MG63 (cell line): ENCODE results near the gene SPATA32. TPM values are rescaled to one million over a fixed set of nuclear protein-coding genes. Genes with fewer than 3 reads are reported as not detected.
A peak's percentile ranks its signal among the peaks of the same experiment; 100 is the strongest.
"Not testable (repeated sequence)": the region's sequence is repeated elsewhere in the genome, so short reads cannot be mapped to it uniquely, and the experiment has no call there.

Experiments
- DNase-seq: peaks from one replicate; pipeline ENCODE4 v3.0.0-alpha.2; 2020
- H3K27me3 ChIP-seq: fragments of 250-450 bp; sonication (Bioruptor Pico); 2 replicates; pipeline ENCODE4 v1.5.1; 2020; ENCODE audit warnings: mild to moderate bottlenecking, moderate library complexity
- H3K36me3 ChIP-seq: fragments of 250-450 bp; sonication (Bioruptor Pico); 2 replicates; pipeline ENCODE4 v1.5.1; 2020; ENCODE audit warnings: mild to moderate bottlenecking, moderate library complexity
- H3K4me3 ChIP-seq: fragments of 250-450 bp; sonication (Bioruptor Pico); 2 replicates; pipeline ENCODE4 v1.5.1; 2020; ENCODE audit warnings: mild to moderate bottlenecking, moderate library complexity
- H3K9me3 ChIP-seq: fragments of 250-450 bp; sonication (Bioruptor Pico); 2 replicates; pipeline ENCODE4 v1.5.1; 2020; ENCODE audit warnings: mild to moderate bottlenecking, moderate library complexity
- total RNA-seq: library from RNA; depleted of rRNA; stranded (reverse); fragments of >200 nt; shearing (Covaris generic); gene quantifications from 2 replicates; pipeline ENCODE4 v1.2.3, GENCODE V29; 2014; ENCODE audit warnings: low replicate concordance; rRNA removed

The SPATA32 gene, protein sequence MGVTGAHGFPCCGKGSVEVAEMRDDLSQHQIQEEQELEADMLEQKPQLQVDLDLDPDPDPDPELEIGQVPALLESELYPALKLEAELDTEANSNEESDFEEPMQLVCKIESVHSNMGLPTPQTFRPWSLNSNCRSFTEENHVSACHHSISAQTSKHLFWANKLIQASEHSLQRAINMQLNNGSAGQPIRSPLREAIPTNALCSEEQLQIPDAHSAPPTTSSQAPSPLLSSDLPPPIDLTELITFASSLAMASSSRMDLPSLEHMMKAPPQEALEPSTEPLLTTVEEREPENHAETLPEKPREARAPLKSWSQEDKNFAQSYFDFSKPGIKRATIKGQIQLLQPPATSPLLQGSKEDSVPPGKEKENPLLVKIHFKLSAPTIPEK
- not detected in 2 replicates for total RNA-seq

DNA sequence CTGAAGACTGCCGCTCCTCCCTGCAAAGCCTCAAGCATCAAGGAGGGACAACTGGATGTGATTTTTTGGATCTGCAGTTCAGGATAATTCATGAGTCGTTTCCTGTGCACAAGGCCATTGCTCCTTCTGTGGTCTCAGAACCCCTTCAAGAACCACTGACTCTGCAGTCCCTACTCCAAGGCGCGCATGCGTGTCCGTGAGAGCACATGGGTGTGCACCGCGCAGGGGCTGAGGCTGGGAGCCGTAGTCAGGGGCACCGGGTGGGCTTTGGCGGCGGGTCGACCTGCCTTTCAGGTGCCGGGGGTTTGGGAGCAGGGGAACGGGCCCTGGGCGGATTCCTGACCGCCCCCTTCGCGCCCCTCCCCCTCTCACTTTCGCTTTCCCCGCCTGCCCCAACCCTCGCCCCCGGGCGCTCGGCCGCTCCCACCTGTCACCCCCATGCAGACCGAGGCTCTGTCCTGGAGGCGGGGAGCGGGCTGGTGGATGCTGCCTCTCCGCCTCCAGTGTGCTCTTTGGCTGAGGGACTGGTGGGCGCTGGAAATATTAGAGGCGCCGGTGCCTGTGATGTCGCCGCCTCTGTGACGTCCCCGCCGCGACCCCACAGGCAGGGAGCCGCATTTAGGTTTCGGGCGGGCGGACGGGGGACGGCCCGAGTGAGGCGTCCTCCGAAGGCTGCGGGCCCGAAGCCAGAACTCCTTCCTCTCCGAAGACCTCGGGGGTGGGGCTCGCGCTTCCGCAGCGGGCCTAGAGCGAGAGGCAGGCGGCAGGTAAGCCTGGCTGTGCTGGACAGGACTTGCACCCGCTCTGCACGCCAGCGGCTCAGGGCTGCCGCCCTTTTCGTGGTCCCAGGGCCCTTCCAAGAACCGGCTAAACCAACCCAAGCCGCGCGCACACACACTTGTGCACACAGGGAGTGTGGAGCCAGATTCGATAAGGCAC is at the start of gene SPATA32:
Gene SPATA32, minus strand, starts transcription at position 518 of the 939 bp plus-strand sequence. Its CDS starts 78 bp downstream, at position 440.
- no peak within 1 kb of the TSS for H3K4me3 ChIP-seq
- no peaks in the 10 kb centered on the region for H3K27me3 ChIP-seq
- no peak for DNase-seq
- no peaks in the 10 kb centered on the region for H3K9me3 ChIP-seq
- H3K36me3 ChIP-seq = peaks cover 56% of the 10 kb centered on the region

DNA sequence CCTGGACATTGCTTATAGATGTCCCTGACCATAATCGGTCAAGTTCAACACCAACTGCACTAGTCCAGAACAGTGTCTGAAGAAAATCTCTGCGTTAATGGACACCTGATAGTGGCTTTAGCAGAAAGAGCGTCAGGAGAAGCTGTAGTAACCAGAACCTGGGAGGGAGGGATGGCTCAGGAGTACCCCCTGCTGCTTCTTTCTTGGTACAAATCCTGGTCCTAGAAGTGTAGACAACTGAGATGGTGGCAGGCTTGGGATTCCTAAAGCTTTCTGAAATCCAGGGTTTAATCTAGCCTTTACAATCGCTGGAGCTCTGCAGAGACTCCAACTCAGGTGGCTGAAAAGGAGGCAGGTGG is 49.5 kb upstream of the SPATA32 start:
- DNase-seq = no peak
- no peak overlapping the region for H3K4me3 ChIP-seq
- H3K9me3 ChIP-seq = no peaks in the 10 kb centered on the region
- H3K36me3 ChIP-seq = peaks cover 80% of the 10 kb centered on the region
- H3K27me3 ChIP-seq = no peaks in the 10 kb centered on the region

- peak; percentile 71 for DNase-seq
- Histone ChIP-seq H3K27me3 (no peaks in the 10 kb centered on the region), H3K36me3 (peaks cover 73% of the 10 kb centered on the region), H3K4me3 (no peak overlapping the region), H3K9me3 (no peaks in the 10 kb centered on the region)
Measured at GRCh38 chr17:45310380-45311324, 48.8 kb upstream of the SPATA32 start.

DNA sequence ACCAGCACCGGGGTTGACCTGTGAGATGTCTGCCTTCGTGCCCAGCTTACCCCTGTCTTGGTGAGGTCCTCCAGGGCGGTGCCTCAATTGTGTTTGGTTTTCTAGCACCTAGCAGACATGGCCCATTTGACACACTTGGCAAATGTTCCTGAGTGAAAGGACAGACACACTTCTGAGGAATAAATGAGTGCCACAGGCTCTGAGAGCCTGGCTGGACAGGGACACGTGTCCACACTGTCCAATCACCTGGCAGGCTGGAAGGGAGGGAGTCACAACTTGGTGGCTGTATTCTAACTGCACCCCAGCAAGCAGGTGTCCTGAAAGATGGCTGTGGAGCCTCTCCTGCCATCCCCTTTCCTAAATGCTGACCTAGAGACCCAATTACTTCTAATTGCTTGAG is 47.5 kb upstream of the SPATA32 start:
- Histone ChIP-seq H3K36me3 (peaks cover 73% of the 10 kb centered on the region), H3K9me3 (no peaks in the 10 kb centered on the region), H3K4me3 (no peak overlapping the region), H3K27me3 (no peaks in the 10 kb centered on the region)
- DNase-seq = no peak

- Histone ChIP-seq H3K9me3 (no peaks in the 10 kb centered on the region), H3K4me3 (no peak overlapping the region), H3K36me3 (peaks cover 73% of the 10 kb centered on the region), H3K27me3 (no peaks in the 10 kb centered on the region)
- no peak for DNase-seq
Measured at GRCh38 chr17:45308840-45309239, 46.9 kb upstream of the SPATA32 start.

- no peak for DNase-seq
- Histone ChIP-seq H3K9me3 (no peaks in the 10 kb centered on the region), H3K36me3 (peaks cover 70% of the 10 kb centered on the region), H3K4me3 (no peak overlapping the region), H3K27me3 (no peaks in the 10 kb centered on the region)
Measured at GRCh38 chr17:45308016-45308365, 46.1 kb upstream of the SPATA32 start.

DNA sequence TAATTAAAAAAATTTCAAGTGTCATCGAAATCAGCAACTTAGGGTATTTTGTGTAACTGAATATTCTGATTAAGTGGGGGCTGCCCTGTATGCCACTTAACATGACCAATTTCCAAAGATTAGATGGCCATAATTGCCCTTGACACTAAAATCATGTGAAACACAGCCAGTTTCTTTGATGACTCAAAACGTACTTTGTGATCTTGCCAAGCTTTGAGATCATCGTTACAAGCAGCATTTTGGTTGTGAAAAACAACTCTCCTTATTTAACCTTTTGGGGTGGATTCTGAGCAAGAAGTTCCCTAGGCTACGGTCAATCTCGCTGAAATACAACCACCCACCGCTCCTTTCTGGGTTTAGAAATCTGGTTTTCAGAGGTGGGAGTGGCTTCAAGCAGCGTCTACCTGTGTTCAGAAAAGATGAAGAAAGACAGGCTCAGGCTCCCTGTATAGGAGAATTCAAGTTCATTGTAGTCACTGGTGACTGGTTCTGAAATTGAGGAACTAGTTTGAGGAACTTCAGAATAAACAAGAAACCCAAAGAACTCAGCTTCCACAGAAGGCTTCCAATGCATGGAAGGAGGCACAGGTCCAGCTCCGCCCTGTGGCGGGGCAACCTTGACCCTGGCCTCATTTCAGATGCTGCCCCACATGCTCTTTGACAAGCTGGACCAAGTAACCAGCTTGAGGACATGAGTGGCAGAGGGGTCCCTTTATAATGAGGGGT is 45.6 kb upstream of the SPATA32 start:
- H3K27me3 ChIP-seq = no peaks in the 10 kb centered on the region
- H3K4me3 ChIP-seq = no peak overlapping the region
- peak; percentile 39 for DNase-seq
- H3K9me3 ChIP-seq = no peaks in the 10 kb centered on the region
- H3K36me3 ChIP-seq = peaks cover 70% of the 10 kb centered on the region

DNA sequence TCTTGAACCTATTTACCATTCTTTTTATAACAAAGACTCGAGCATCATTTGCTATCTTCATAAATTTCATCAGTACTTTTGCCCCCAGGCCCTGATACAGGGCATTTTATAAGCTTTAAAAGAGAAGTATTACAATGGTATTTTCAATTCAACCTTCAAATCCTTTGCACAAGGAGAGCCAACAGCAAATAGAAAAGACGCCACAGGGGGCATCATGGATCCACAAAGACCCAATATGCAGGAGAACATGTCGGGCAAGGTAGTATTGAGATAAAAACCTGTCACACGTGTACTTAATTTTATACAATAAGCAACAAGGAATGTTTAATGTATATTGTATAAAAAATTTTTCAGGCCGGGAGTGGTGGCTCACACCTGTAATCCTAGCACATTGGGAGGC is 44.7 kb upstream of the SPATA32 start:
- DNase-seq = no peak
- H3K27me3 ChIP-seq = no peaks in the 10 kb centered on the region

GRCh38 chr17:45306094-45306493 is 44.2 kb upstream of the SPATA32 start:
- no peaks in the 10 kb centered on the region for H3K9me3 ChIP-seq
- no peak overlapping the region for H3K4me3 ChIP-seq
- DNase-seq = peak; percentile 34
- no peaks in the 10 kb centered on the region for H3K27me3 ChIP-seq
- H3K36me3 ChIP-seq = peaks cover 65% of the 10 kb centered on the region

More for the DNA sequence above, 44.7 kb upstream of the SPATA32 start:
- Histone ChIP-seq H3K4me3 (no peak overlapping the region), H3K9me3 (no peaks in the 10 kb centered on the region), H3K36me3 (peaks cover 70% of the 10 kb centered on the region)

DNA sequence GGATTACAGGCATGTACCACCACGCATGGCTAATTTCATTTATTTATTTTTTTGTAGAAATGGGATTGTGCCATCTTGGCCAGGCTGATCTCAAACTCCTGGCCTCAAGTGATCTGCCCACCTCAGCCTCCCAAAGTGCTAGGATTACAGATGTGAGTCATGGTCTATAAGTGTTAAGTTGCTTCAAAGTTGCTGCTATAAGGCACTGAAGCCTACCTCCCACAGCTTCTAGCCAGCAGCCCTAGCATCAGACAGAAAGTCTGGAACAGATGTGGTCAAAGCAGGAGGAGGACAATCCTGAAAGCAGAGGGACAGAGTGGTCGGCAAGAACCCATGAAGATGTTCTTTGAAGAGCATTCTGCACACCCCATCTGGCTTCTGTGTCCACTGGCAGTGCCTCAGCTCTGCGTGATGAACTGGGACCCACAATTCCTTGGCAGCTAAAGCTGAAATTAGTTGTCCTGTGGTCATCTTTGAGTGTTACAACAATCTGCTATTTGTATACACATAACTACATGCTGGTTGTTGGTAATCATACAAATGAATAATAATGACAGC is 43.7 kb upstream of the SPATA32 start:
- DNase-seq = peak; percentile 86
- no peaks in the 10 kb centered on the region for H3K9me3 ChIP-seq
- H3K36me3 ChIP-seq = peaks cover 62% of the 10 kb centered on the region
- H3K27me3 ChIP-seq = no peaks in the 10 kb centered on the region
- no peak overlapping the region for H3K4me3 ChIP-seq

- no peak overlapping the region for H3K4me3 ChIP-seq
Measured at GRCh38 chr17:45302649-45303173, 40.8 kb upstream of the SPATA32 start.

GRCh38 chr17:45302220-45302619 is 40.3 kb upstream of the SPATA32 start:
- DNase-seq, H3K4me3 ChIP-seq, H3K9me3 ChIP-seq, H3K27me3 ChIP-seq: not testable (repeated sequence)
- H3K36me3 ChIP-seq = peaks cover 66% of the 10 kb centered on the region

More at GRCh38 chr17:45302649-45303173, 40.8 kb upstream of the SPATA32 start:
- H3K9me3 ChIP-seq = no peaks in the 10 kb centered on the region
- peaks cover 64% of the 10 kb centered on the region for H3K36me3 ChIP-seq
- H3K27me3 ChIP-seq = no peaks in the 10 kb centered on the region
- DNase-seq = no peak

DNA sequence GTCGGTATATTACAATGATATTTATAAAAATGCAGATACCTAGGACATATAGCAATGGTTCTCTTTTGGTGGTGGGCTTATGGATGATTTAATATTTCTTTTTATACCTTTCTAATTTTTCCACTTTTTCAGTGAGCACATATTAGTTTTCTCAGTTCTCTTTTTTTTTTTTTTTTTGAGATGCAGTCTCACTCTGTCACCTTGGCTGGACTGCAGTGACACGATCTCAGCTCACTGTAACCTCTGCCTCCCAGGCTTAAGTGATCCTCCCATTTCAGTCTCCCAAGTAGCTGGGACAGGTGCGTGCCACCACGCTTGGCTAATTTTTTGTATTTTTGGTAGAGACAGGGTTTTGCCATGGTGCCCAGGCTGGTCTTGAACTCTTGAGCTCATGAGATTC is 39.8 kb upstream of the SPATA32 start:
- H3K27me3 ChIP-seq = no peaks in the 10 kb centered on the region
- H3K36me3 ChIP-seq = peaks cover 66% of the 10 kb centered on the region
- no peaks in the 10 kb centered on the region for H3K9me3 ChIP-seq
- no peak for DNase-seq
- H3K4me3 ChIP-seq = no peak overlapping the region

DNA sequence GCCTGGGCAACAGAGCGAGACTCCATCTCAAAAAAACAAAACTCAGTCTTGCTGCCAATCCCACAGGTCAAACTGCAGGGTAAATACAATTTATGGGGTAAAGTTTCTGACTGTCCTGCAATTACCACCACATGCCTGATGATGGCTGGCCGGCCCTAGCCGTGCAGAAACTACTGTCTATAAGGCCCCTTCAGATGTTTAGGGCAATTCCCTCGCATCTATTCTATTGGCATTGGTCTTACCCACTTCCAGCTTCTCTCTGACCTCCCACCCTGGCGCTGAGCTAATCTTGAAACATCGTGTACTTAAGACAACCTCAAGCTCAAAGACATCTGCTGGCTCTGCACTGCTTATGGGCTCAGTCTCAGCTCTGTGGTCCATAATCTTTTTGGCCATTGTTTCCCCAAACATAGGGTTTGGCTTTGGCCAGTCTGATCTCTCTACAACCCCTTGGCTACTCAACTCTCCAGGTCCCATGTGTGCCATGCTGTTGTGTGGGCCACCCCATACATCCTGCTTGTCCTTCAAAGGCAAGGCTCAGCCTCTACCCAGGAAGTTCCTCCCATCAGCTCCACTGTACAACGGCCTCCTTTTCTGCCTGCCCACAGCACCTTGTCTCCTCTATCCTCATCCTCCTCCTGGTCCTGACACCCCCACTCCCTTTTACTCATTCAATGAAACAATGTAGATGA is 38.3 kb upstream of the SPATA32 start:
- peaks cover 71% of the 10 kb centered on the region for H3K36me3 ChIP-seq
- no peaks in the 10 kb centered on the region for H3K27me3 ChIP-seq
- H3K4me3 ChIP-seq = no peak overlapping the region
- no peaks in the 10 kb centered on the region for H3K9me3 ChIP-seq
- DNase-seq = no peak

DNA sequence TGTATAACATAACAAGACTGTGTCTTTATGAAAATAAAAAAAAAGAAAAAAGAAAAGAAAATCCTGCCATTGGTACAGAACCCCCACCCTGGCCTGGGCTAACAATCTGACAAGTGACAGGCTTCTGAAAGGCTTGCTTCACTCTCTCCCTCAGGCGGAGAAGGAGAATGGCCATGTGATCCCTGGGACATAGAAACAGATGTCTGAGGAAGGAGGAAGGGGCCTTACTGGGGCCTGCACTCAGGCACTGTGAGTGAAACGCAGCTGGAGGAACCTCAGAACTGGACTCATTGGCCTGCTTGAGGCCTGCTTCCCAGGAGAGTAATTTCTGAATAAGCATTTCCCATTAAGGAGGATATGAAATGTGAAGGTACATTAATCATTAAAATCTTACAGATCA is 37.5 kb upstream of the SPATA32 start:
- Histone ChIP-seq H3K36me3 (peaks cover 70% of the 10 kb centered on the region), H3K4me3 (no peak overlapping the region), H3K27me3 (no peaks in the 10 kb centered on the region), H3K9me3 (no peaks in the 10 kb centered on the region)
- DNase-seq = no peak
